Endothelial cell of umbilical vein (primary cell): ENCODE data around the gene ZBTB18. TPM values are rescaled to one million over a fixed set of nuclear protein-coding genes. Genes with fewer than 3 reads are reported as not detected.
A peak's percentile ranks its signal among the peaks of the same experiment; 100 is the strongest.

Experiments
- BruUV-seq: library from RNA; stranded (reverse); fragments of 400-500 nt; replicated peaks from 2 replicates; lab custom pipeline; 2021; lab: Mats Ljungman, UMichigan
- CTCF ChIA-PET: fragments of 300-600, 350-600 bp; sonication (Branson Sonifier 250); formaldehyde crosslinking; loops from one replicate; lab custom pipeline; 2021; ENCODE audit warnings: antibody characterized with exemption, inconsistent platforms; lab: Charles Lee
- POLR2A ChIA-PET: fragments of 300-600, 350-600 bp; sonication (Branson Sonifier 250); formaldehyde crosslinking; loops from one replicate; lab custom pipeline; 2021; ENCODE audit warnings: antibody characterized with exemption, inconsistent platforms; lab: Charles Lee
- DNase-seq: peaks from one replicate; pipeline ENCODE4 v3.0.0-alpha.2; 2011; ENCODE audit warnings: low read depth, low spot score
- FAIRE-seq: peaks from 2 replicates; lab custom pipeline; 2011; peaks lifted over from hg19 to GRCh38; lab: Jason Lieb, UNC
- H2AFZ ChIP-seq: 2 replicates; pipeline ENCODE4 v1.6.0; 2012; ENCODE audit warnings: low read depth, low read length, control low read depth, inconsistent platforms
- H3K27ac ChIP-seq: 2 replicates; pipeline ENCODE4 v1.5.1; 2011; ENCODE audit warnings: low read depth, mild to moderate bottlenecking, control low read depth, low read length, moderate library complexity; ENCODE audit not compliant: insufficient read depth
- H3K27me3 ChIP-seq, 2 experiments: 2 replicates each; pipeline versions ENCODE4 v1.6.0 to v1.6.1; 2011; ENCODE audit warnings: low read length in 2 of 2, mixed read lengths in 1 of 2; ENCODE audit not compliant: control insufficient read depth in 2 of 2, insufficient read depth in 2 of 2
- H3K36me3 ChIP-seq, 2 experiments: 2 replicates in 1 of 2; 3 replicates in 1 of 2; pipeline ENCODE4 v1.5.1; 2011; ENCODE audit warnings: low read length in 2 of 2, mild to moderate bottlenecking in 1 of 2, moderate library complexity in 1 of 2; ENCODE audit not compliant: control insufficient read depth in 2 of 2, insufficient read depth in 2 of 2; ENCODE audit errors: extremely low read depth in 1 of 2
- H3K4me1 ChIP-seq: 3 replicates; pipeline ENCODE4 v1.5.1; 2011; ENCODE audit warnings: mild to moderate bottlenecking, low read length; ENCODE audit not compliant: control insufficient read depth, insufficient read depth; ENCODE audit errors: extremely low read depth
- H3K4me2 ChIP-seq: 2 replicates; pipeline ENCODE4 v1.6.1; 2011; ENCODE audit warnings: low read length, control low read depth, mixed read lengths; ENCODE audit not compliant: insufficient read depth
- H3K4me3 ChIP-seq, 3 experiments: fragments of 200-600 bp in 1 of 3; sonication (generic), shearing (Covaris generic) in 1 of 3; replicated peaks in 1 of 3; 2 replicates each; pipeline ENCODE4 v1.5.1; 2011 to 2016; ENCODE audit warnings: control low read depth in 3 of 3, low read length in 3 of 3, mild to moderate bottlenecking in 2 of 3, inconsistent platforms in 1 of 3, low read depth in 1 of 3, moderate library complexity in 1 of 3; ENCODE audit not compliant: insufficient read depth in 1 of 3
- H3K79me2 ChIP-seq: 2 replicates; pipeline ENCODE4 v1.6.0; 2012; ENCODE audit warnings: low read length, inconsistent platforms; ENCODE audit not compliant: control insufficient read depth, insufficient read depth
- H3K9ac ChIP-seq: replicated peaks from 2 replicates; pipeline ENCODE3; 2011; ENCODE audit warnings: low read length, control low read depth; ENCODE audit not compliant: insufficient read depth; ENCODE audit errors: extremely low read depth
- H3K9me1 ChIP-seq: replicated peaks from 3 replicates; pipeline ENCODE4 v1.6.0; 2011; ENCODE audit warnings: mild to moderate bottlenecking, low read length; ENCODE audit not compliant: control insufficient read depth, insufficient read depth; ENCODE audit errors: extremely low read depth
- H3K9me3 ChIP-seq: replicated peaks from 2 replicates; pipeline ENCODE4 v1.5.1; 2012; ENCODE audit warnings: low read length, inconsistent platforms; ENCODE audit not compliant: control insufficient read depth, insufficient read depth
- H4K20me1 ChIP-seq: replicated peaks from 2 replicates; pipeline ENCODE3; 2011; ENCODE audit warnings: mild to moderate bottlenecking, low read length; ENCODE audit not compliant: control insufficient read depth, insufficient read depth; ENCODE audit errors: extremely low read depth
- CTCF ChIP-seq, 2 donors: IDR thresholded peaks; 1 replicate in 1 of 2; 2 replicates in 1 of 2; pipeline ENCODE4 v1.5.1; 2011; ENCODE audit warnings: low read length in 2 of 2, mild to moderate bottlenecking in 2 of 2, moderate library complexity in 2 of 2, control low read depth in 1 of 2, inconsistent platforms in 1 of 2, low read depth in 1 of 2; ENCODE audit not compliant: insufficient read depth in 1 of 2; ENCODE audit errors: extremely low read depth in 1 of 2
- EZH2 ChIP-seq: IDR thresholded peaks from 2 replicates; pipeline ENCODE4 v1.6.1; 2012; ENCODE audit warnings: borderline replicate concordance, low read depth, mild to moderate bottlenecking, moderate library complexity, low read length, inconsistent platforms; ENCODE audit not compliant: severe bottlenecking
- FOS ChIP-seq: IDR thresholded peaks from 2 replicates; pipeline ENCODE4 v1.6.1; 2011; ENCODE audit warnings: mild to moderate bottlenecking, low read length, moderate library complexity, borderline replicate concordance; ENCODE audit not compliant: insufficient read depth
- GATA2 ChIP-seq: IDR thresholded peaks from 2 replicates; pipeline ENCODE4 v1.7.0; 2011; ENCODE audit warnings: low read depth, mild to moderate bottlenecking, moderate library complexity, mixed read lengths, low read length; ENCODE audit not compliant: insufficient read length, insufficient read depth
- JUN ChIP-seq: IDR thresholded peaks from 2 replicates; pipeline ENCODE4 v1.6.1; 2011; ENCODE audit warnings: borderline replicate concordance, low read depth; ENCODE audit not compliant: insufficient read length, insufficient read depth
- MAX ChIP-seq: IDR thresholded peaks from 2 replicates; pipeline ENCODE4 v1.6.1; 2011; ENCODE audit not compliant: insufficient read depth, insufficient read length
- MYC ChIP-seq: IDR thresholded peaks from one replicate; pipeline ENCODE4 v1.6.1; 2011; ENCODE audit warnings: mild to moderate bottlenecking, low read depth, low read length
- POLR2A ChIP-seq: IDR thresholded peaks from 2 replicates; pipeline ENCODE4 v1.6.1; 2012; ENCODE audit warnings: low read depth, mild to moderate bottlenecking, control low read depth, low read length
- POLR2AphosphoS5 ChIP-seq: IDR thresholded peaks from 2 replicates; pipeline ENCODE4 v1.6.1; 2012; ENCODE audit warnings: low read depth, mild to moderate bottlenecking, control low read depth, low read length, moderate library complexity; ENCODE audit not compliant: insufficient read depth
- dilution Hi-C: fragments of 300-500 bp; cut with MboI; formaldehyde crosslinking; loops from one replicate; pipeline ENCODE4 v1.15.0; 2019; ENCODE audit warnings: low sequenced_read_pairs; ENCODE audit not compliant: extremely low pct_ligation_motif_present
- intact Hi-C: fragments of 100-400 bp; cut with micrococcal nuclease; formaldehyde crosslinking; loops from one replicate; pipeline ENCODE4 v1.10.0; 2022
- polyA plus RNA-seq, 4 experiments: library from polyadenylated mRNA; depleted of rRNA in 3 of 4; stranded (reverse) in 3 of 4; unstranded in 1 of 4; fragments of >200 nt; gene quantifications; 2 replicates each; pipeline versions ENCODE4 v1.2.1 to v1.2.3, GENCODE V29; 2011 to 2012; ENCODE audit warnings: missing spikeins in 1 of 4
- total RNA-seq: library from RNA; stranded (reverse); gene quantifications from 2 replicates; pipeline ENCODE4 v1.2.3, GENCODE V29; 2021

Gene ZBTB18
- total and polyA plus RNA-seq, 2 donors (not counting 3 experiments of a cell fraction or from before 2014, with no cell fraction given), result 15.5 to 21.1 TPM

- Histone ChIP-seq H3K4me3 (no peak overlapping the region), H3K79me2 (no peaks in the 10 kb centered on the region), H3K9ac (no peak overlapping the region), H3K27ac (no peak overlapping the region), H3K27me3 (peaks cover 0 to 2% of the 10 kb centered on the region in 2 experiments), H3K36me3 (no peaks in the 10 kb centered on the region), H4K20me1 (no peaks in the 10 kb centered on the region), H3K9me3 (no peaks in the 10 kb centered on the region), H2AFZ (no peak overlapping the region), H3K9me1 (no peaks in the 10 kb centered on the region), H3K4me2 (no peak overlapping the region), H3K4me1 (peaks cover 8% of the 10 kb centered on the region)
- FAIRE-seq, result peak; percentile 49
- no TSS peak for BruUV-seq
- no peak for TF ChIP-seq EZH2
- no peak for TF ChIP-seq POLR2AphosphoS5
- DNase-seq, result no peak
- CTCF ChIA-PET, result no interaction called here
- POLR2A ChIA-PET, result no interaction called here
- dilution Hi-C loops (no loop called here), intact Hi-C loops (no loop called here)
Observed at GRCh38 chr1:244006381-244006901, 44.6 kb upstream of the ZBTB18 start.

GRCh38 chr1:244006961-244007360 is 44.1 kb upstream of the ZBTB18 start:
- Histone ChIP-seq H3K36me3 (no peaks in the 10 kb centered on the region), H3K9me3 (no peaks in the 10 kb centered on the region), H3K9me1 (no peaks in the 10 kb centered on the region), H3K4me2 (no peak overlapping the region), H3K9ac (no peak overlapping the region), H3K27me3 (no peaks in the 10 kb centered on the region), H2AFZ (no peak overlapping the region), H4K20me1 (no peaks in the 10 kb centered on the region), H3K79me2 (no peaks in the 10 kb centered on the region), H3K4me1 (peaks cover 13% of the 10 kb centered on the region), H3K4me3 (no peak overlapping the region), H3K27ac (no peak overlapping the region)
- DNase-seq (no peak), FAIRE-seq (no peak)
- BruUV-seq, result no TSS peak
- intact Hi-C loops (no loop called here), dilution Hi-C loops (no loop called here)
- TF ChIP-seq FOS, result no peak
- TF ChIP-seq MAX, result no peak
- no peak for TF ChIP-seq GATA2
- no peak for TF ChIP-seq MYC
- no peak for TF ChIP-seq CTCF (IDR thresholded peaks at IDR 0.05; ENCODE audit: extremely low read depth in 1 of 2, insufficient read depth in 1 of 2, low read depth in 1 of 2, low read length in 2 of 2)
- TF ChIP-seq POLR2A, result no peak
- TF ChIP-seq POLR2AphosphoS5, result no peak
- no peak for TF ChIP-seq JUN
- no peak for TF ChIP-seq EZH2
- POLR2A ChIA-PET, result no interaction called here
- CTCF ChIA-PET, result no interaction called here
